ENCODE data around the gene UBE2M. TPM values are rescaled to one million over a fixed set of nuclear protein-coding genes. Genes with fewer than 3 reads are reported as not detected.

The UBE2M gene
- polyA plus RNA-seq, 1 donor (not counting 4 experiments of a cell fraction or from before 2014, with no cell fraction given) = 82.6 TPM

- Histone ChIP-seq H4K20me1 (ENCODE audit: control insufficient read depth, extremely low read depth, insufficient read depth, low read length) (peaks cover 24% of the 10 kb centered on the region), H3K9me3 (ENCODE audit: control insufficient read depth, low read depth, low read length) (no peaks in the 10 kb centered on the region), H3K36me3 (ENCODE audit: control insufficient read depth in 2 of 2, extremely low read depth in 1 of 2, insufficient read depth in 2 of 2, low read length in 2 of 2) (peaks cover 51 to 61% of the 10 kb centered on the region in 2 experiments), H3K4me1 (ENCODE audit: control insufficient read depth, extremely low read depth, insufficient read depth, low read length) (peaks cover 27% of the 10 kb centered on the region), H3K4me2 (ENCODE audit: control insufficient read depth, extremely low read depth, insufficient read depth, low read depth, low read length) (no peak overlapping the region), H3K27me3 (ENCODE audit: control insufficient read depth, extremely low read depth, insufficient read depth, low read length) (no peaks in the 10 kb centered on the region), H3K4me3 (ENCODE audit: control insufficient read depth in 2 of 3, extremely low read depth in 1 of 3, insufficient read depth in 2 of 3, low read depth in 1 of 3, low read length in 3 of 3) (no peak overlapping the region), H3K9ac (ENCODE audit: control insufficient read depth, extremely low read depth, insufficient read depth, low read length) (no peak overlapping the region), H3K79me2 (ENCODE audit: control insufficient read depth, insufficient read depth, low read length) (peaks cover 69% of the 10 kb centered on the region), H3K27ac (ENCODE audit: control insufficient read depth, insufficient read depth, low read length) (no peak overlapping the region), H2AFZ (ENCODE audit: control insufficient read depth, low read length) (no peak overlapping the region), H3K9me1 (ENCODE audit: control insufficient read depth, extremely low read depth, insufficient read depth, low read length) (peaks cover 2% of the 10 kb centered on the region)
- no peak for DNase-seq (ENCODE audit: low read depth, low spot score)
- no peak for FAIRE-seq
- TF ChIP-seq EZH2 (IDR thresholded peaks at IDR 0.05; ENCODE audit: low read length) = no peak
- no peak for TF ChIP-seq CTCF (optimal IDR thresholded peaks at IDR 0.05 in 1 of 3, IDR thresholded peaks at IDR 0.05 in 1 of 3, conservative IDR thresholded peaks at IDR 0.05 in 1 of 3; ENCODE audit: extremely low read depth in 1 of 3, insufficient read depth in 2 of 3, low read length in 3 of 3)
- dilution Hi-C loops (cut with MboI; ENCODE audit: extremely low pct_ligation_motif_present, low sequenced_read_pairs) = no loop called here
Observed at GRCh38 chr19:58552655-58553054, 5.8 kb downstream of the UBE2M start.

- Histone ChIP-seq H3K4me2 (ENCODE audit: control insufficient read depth, extremely low read depth, insufficient read depth, low read depth, low read length) (no peak overlapping the region), H3K9me1 (ENCODE audit: control insufficient read depth, extremely low read depth, insufficient read depth, low read length) (peaks cover 5% of the 10 kb centered on the region), H2AFZ (ENCODE audit: control insufficient read depth, low read length) (no peak overlapping the region), H3K4me1 (ENCODE audit: control insufficient read depth, extremely low read depth, insufficient read depth, low read length) (peaks cover 22% of the 10 kb centered on the region), H3K9ac (ENCODE audit: control insufficient read depth, extremely low read depth, insufficient read depth, low read length) (no peak overlapping the region), H3K9me3 (ENCODE audit: control insufficient read depth, low read depth, low read length) (no peaks in the 10 kb centered on the region), H3K36me3 (ENCODE audit: control insufficient read depth in 2 of 2, extremely low read depth in 1 of 2, insufficient read depth in 2 of 2, low read length in 2 of 2) (peaks cover 56 to 59% of the 10 kb centered on the region in 2 experiments), H3K27ac (ENCODE audit: control insufficient read depth, insufficient read depth, low read length) (no peak overlapping the region), H3K27me3 (ENCODE audit: control insufficient read depth, extremely low read depth, insufficient read depth, low read length) (no peaks in the 10 kb centered on the region), H3K79me2 (ENCODE audit: control insufficient read depth, insufficient read depth, low read length) (peaks cover 69% of the 10 kb centered on the region), H3K4me3 (ENCODE audit: control insufficient read depth in 2 of 3, extremely low read depth in 1 of 3, insufficient read depth in 2 of 3, low read depth in 1 of 3, low read length in 3 of 3) (no peak overlapping the region), H4K20me1 (ENCODE audit: control insufficient read depth, extremely low read depth, insufficient read depth, low read length) (peaks cover 31% of the 10 kb centered on the region)
- FAIRE-seq (no peak), DNase-seq (ENCODE audit: low read depth, low spot score) (no peak)
- dilution Hi-C loops (cut with MboI; ENCODE audit: extremely low pct_ligation_motif_present, low sequenced_read_pairs) = no loop called here
- TF ChIP-seq CTCF (optimal IDR thresholded peaks at IDR 0.05 in 1 of 3, IDR thresholded peaks at IDR 0.05 in 1 of 3, conservative IDR thresholded peaks at IDR 0.05 in 1 of 3; ENCODE audit: extremely low read depth in 1 of 3, insufficient read depth in 2 of 3, low read length in 3 of 3) (no peak), EZH2 (IDR thresholded peaks at IDR 0.05; ENCODE audit: low read length) (no peak)
Observed at GRCh38 chr19:58551577-58552471, 6.6 kb downstream of the UBE2M start.

Measured in keratinocyte (primary cell).